ENCODE results near the gene SLC37A4.

- no peak for TF ChIP-seq CTCF (conservative IDR thresholded peaks at IDR 0.05; ENCODE audit: low read depth, low read length)
- TF ChIP-seq EZH2 (IDR thresholded peaks at IDR 0.05; ENCODE audit: borderline replicate concordance, low read depth, low read length, poor library complexity, severe bottlenecking) = no peak
Observed at GRCh38 chr11:119052163-119052814, 21.6 kb upstream of the SLC37A4 start.
